ENCODE results near the gene TTYH2.
A peak's percentile ranks its signal among the peaks of the same experiment; 100 is the strongest.

The TTYH2 gene

DNA sequence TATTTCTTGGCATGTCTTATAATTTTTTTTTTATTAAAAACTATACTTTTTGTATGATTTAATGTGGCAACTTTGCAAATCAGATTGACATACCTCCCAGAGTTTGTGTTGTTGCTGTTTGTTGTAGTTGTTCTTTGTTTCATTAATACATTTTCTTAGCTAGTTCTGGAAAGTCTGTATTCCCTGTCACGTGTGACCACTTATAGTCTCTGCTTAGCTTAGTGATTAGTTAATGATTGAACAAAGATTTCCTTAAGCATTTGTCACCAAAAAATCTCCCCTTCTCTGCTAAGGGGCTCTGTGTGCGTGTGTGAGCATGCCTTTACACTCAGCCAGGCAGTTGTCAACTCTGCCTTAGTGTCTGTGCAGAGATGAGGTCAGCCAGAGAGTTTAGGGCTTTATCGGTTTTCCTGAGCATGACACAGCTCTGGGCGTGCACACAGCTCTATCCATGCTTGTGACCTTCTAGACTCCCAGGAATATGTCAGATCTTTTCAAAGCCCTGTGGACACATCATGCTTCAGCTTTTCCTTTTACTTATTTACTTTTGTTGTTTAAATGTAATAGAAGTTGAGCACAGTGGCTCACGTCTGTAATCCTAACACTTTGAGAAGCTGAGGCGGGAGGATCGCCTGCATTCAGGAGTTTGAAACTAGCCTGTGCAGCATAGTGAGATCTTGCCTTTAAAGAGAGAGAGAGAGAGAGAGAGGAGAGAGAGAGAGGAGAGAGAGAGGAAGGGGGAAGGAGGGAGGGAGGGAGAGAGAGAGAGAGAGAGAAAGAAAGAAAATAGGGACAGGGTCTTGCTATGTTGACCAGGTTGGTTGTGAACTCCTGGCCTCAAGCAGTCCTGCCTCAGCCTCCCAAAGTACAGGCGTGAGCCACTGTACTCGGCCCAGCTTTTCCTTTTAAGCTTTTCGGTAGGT is 82.5 kb downstream of the TTYH2 start:
- no peak for DNase-seq
- Mint-ChIP-seq H3K27ac (peak overlapping the region; percentile 39), H3K27me3 (ENCODE audit: low read depth, poor library complexity) (peaks cover 45% of the 10 kb centered on the region), H3K36me3 (ENCODE audit: low read depth) (no peaks in the 10 kb centered on the region), H3K9me3 (peaks cover 16% of the 10 kb centered on the region), H3K4me1 (peaks cover 10% of the 10 kb centered on the region), H3K4me3 (no peak overlapping the region)
- TF ChIP-seq, protein P1, sequence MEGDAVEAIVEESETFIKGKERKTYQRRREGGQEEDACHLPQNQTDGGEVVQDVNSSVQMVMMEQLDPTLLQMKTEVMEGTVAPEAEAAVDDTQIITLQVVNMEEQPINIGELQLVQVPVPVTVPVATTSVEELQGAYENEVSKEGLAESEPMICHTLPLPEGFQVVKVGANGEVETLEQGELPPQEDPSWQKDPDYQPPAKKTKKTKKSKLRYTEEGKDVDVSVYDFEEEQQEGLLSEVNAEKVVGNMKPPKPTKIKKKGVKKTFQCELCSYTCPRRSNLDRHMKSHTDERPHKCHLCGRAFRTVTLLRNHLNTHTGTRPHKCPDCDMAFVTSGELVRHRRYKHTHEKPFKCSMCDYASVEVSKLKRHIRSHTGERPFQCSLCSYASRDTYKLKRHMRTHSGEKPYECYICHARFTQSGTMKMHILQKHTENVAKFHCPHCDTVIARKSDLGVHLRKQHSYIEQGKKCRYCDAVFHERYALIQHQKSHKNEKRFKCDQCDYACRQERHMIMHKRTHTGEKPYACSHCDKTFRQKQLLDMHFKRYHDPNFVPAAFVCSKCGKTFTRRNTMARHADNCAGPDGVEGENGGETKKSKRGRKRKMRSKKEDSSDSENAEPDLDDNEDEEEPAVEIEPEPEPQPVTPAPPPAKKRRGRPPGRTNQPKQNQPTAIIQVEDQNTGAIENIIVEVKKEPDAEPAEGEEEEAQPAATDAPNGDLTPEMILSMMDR (IDR thresholded peaks at IDR 0.05), result no peak

DNA sequence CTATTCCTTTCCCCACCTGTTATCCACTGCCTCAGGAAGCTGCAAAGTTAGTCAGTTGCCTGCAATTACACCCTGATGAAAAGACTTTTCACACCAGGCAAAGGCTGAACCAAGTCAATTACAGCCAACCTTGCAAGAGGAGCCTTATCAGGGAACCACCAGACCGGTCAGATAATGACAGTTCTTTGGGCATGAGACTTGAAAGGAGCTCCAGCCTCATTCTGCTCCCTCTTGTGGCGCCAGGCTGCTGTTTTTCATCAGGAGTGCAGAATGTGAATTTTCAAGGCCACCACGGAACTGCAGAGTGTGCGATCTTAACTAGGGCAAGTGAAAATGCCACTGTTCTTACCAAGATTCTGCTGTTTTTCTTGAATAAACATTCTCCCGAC is 83.2 kb downstream of the TTYH2 start:
- TF ChIP-seq, protein P1 (IDR thresholded peaks at IDR 0.05), result peak; percentile 51
- Mint-ChIP-seq H3K36me3 (ENCODE audit: low read depth) (no peaks in the 10 kb centered on the region), H3K4me1 (peaks cover 10% of the 10 kb centered on the region), H3K27me3 (ENCODE audit: low read depth, poor library complexity) (peaks cover 49% of the 10 kb centered on the region), H3K9me3 (peaks cover 16% of the 10 kb centered on the region), H3K4me3 (no peak overlapping the region), H3K27ac (no peak overlapping the region)
- peak; percentile 48 for DNase-seq

- no peak for DNase-seq
- H3K27ac Mint-ChIP-seq, result no peak overlapping the region
- TF ChIP-seq, protein P1 (IDR thresholded peaks at IDR 0.05), result no peak
- H3K4me3 Mint-ChIP-seq, result no peak overlapping the region
- peaks cover 10% of the 10 kb centered on the region for H3K4me1 Mint-ChIP-seq
- H3K36me3 Mint-ChIP-seq (ENCODE audit: low read depth), result no peaks in the 10 kb centered on the region
- H3K9me3 Mint-ChIP-seq, result peaks cover 16% of the 10 kb centered on the region
- peaks cover 46% of the 10 kb centered on the region for H3K27me3 Mint-ChIP-seq (ENCODE audit: low read depth, poor library complexity)
Measured at GRCh38 chr17:74297941-74298340, 84.6 kb downstream of the TTYH2 start.

DNA sequence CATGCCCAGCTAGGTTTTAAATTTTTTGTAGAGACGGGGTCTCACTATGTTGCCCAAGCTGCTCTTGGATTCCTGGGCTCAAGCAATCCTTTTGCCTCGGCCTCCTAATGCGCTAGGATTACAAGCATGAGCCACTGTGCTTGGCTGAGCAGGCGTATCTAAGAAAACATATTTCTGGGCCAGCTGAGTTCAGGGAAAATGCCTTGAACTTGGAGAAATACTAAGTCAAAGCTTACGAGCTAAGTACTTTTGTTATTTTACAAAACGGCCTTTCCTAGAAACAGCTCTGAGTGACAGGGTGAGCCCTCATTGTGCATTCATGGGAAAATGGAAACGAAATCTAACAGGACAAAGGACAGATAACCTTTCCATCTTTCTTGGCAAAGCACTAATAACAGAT is 85.4 kb downstream of the TTYH2 start:
- peaks cover 46% of the 10 kb centered on the region for H3K27me3 Mint-ChIP-seq (ENCODE audit: low read depth, poor library complexity)
- H3K9me3 Mint-ChIP-seq, result peaks cover 16% of the 10 kb centered on the region
- TF ChIP-seq, protein P1 (IDR thresholded peaks at IDR 0.05), result no peak
- H3K36me3 Mint-ChIP-seq (ENCODE audit: low read depth), result no peaks in the 10 kb centered on the region
- no peak for DNase-seq
- peaks cover 10% of the 10 kb centered on the region for H3K4me1 Mint-ChIP-seq
- no peak overlapping the region for H3K4me3 Mint-ChIP-seq
- H3K27ac Mint-ChIP-seq, result no peak overlapping the region

DNA sequence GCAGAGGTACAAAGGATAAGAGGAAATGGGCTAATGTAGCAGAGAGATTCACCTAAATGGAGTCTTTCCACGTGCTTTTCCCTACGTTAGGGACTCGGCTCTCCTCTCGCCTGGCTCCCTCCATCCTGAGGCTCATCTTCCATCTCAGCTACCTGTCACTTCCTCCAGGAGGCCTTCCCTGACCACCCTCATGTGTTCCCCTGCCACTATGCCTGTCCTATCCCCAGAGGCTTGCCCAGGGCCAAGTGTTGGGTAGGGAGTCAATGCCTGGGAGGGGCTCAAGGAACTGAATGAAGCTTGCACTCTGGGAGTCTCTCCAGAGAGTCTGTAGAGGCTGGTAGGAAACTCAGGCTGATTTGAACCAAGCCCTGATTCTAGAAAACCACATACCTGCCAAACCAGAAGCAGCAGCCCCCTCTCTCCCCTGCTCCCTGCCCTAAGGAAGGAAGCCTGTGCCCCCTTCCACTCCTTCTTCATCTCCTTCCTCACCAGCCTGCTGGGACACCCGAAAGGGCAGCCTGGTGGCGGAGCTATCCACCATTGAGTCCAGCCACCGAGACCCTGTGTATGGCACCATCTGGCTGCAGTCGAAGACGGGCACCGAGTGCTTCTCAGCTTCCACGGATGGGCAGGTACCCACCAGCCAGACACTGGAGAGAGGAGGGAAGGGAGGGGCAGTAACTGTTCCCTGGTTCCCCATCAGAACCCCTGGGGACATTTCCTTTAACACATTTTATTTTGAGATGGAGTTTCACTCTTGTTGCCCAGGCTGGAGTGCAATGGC is 86.0 kb downstream of the TTYH2 start:
- H3K4me1 Mint-ChIP-seq, result peaks cover 12% of the 10 kb centered on the region
- peaks cover 10% of the 10 kb centered on the region for H3K9me3 Mint-ChIP-seq
- no peaks in the 10 kb centered on the region for H3K36me3 Mint-ChIP-seq (ENCODE audit: low read depth)
- no peak overlapping the region for H3K27ac Mint-ChIP-seq
- DNase-seq, result no peak
- no peak overlapping the region for H3K4me3 Mint-ChIP-seq
- TF ChIP-seq, protein P1 (IDR thresholded peaks at IDR 0.05), result no peak
- peaks cover 46% of the 10 kb centered on the region for H3K27me3 Mint-ChIP-seq (ENCODE audit: low read depth, poor library complexity)
